Hepatocyte (in vitro differentiated cells): ENCODE data around the gene KIF26B. TPM values are rescaled to one million over a fixed set of nuclear protein-coding genes. Genes with fewer than 3 reads are reported as not detected.

Source experiments
- DNase-seq: peaks from one replicate; pipeline ENCODE4 v3.0.0-alpha.2; 2016; ENCODE audit warnings: low spot score
- H2AFZ ChIP-seq: fragments of 200-600 bp; sonication (generic); 2 replicates; pipeline ENCODE4 v1.6.0; 2016; ENCODE audit warnings: antibody characterized with exemption, mild to moderate bottlenecking
- H3K27ac ChIP-seq: fragments of 200-600 bp; sonication (generic); 2 replicates; pipeline ENCODE4 v1.5.1; 2016; ENCODE audit warnings: mild to moderate bottlenecking
- H3K27me3 ChIP-seq: fragments of 200-600 bp; sonication (generic); 2 replicates; pipeline ENCODE4 v1.6.1; 2016
- H3K36me3 ChIP-seq: fragments of 200-600 bp; sonication (generic); replicated peaks from 2 replicates; pipeline ENCODE4 v1.5.1; 2016; ENCODE audit warnings: low read depth; ENCODE audit not compliant: insufficient read depth
- H3K4me1 ChIP-seq: fragments of 200-600 bp; sonication (generic); 2 replicates; pipeline ENCODE4 v1.5.1; 2016; ENCODE audit warnings: mild to moderate bottlenecking, moderate library complexity; ENCODE audit not compliant: insufficient read depth
- H3K4me2 ChIP-seq: fragments of 200-600 bp; sonication (generic); 2 replicates; pipeline ENCODE4 v1.6.0; 2016
- H3K4me3 ChIP-seq: fragments of 200-600 bp; sonication (generic); 2 replicates; pipeline ENCODE4 v1.5.1; 2016; ENCODE audit warnings: mild to moderate bottlenecking
- H3K79me2 ChIP-seq: fragments of 200-600 bp; sonication (generic); 2 replicates; pipeline ENCODE4 v1.6.0; 2017; ENCODE audit warnings: mild to moderate bottlenecking
- H3K9me2 ChIP-seq: fragments of 200-600 bp; sonication (generic); replicated peaks from 2 replicates; pipeline ENCODE4 v1.6.0; 2017; ENCODE audit warnings: mild to moderate bottlenecking; ENCODE audit not compliant: insufficient read depth
- H3K9me3 ChIP-seq: fragments of 200-600 bp; sonication (generic); 2 replicates; pipeline ENCODE4 v1.5.1; 2016; ENCODE audit warnings: low read depth, mild to moderate bottlenecking
- H4K20me1 ChIP-seq: fragments of 200-600 bp; sonication (generic); 2 replicates; pipeline ENCODE4 v1.6.0; 2016; ENCODE audit warnings: mild to moderate bottlenecking; ENCODE audit not compliant: insufficient read depth, poor library complexity, severe bottlenecking
- EZH2 ChIP-seq: fragments of 200-600 bp; sonication (generic); IDR thresholded peaks from 2 replicates; pipeline ENCODE4 v1.6.1; 2016; ENCODE audit warnings: antibody characterized with exemption, mild to moderate bottlenecking, borderline replicate concordance
- EZH2phosphoT487 ChIP-seq: fragments of 200-600 bp; sonication (generic); IDR thresholded peaks from one replicate; pipeline ENCODE4 v1.6.1; 2018; ENCODE audit warnings: antibody characterized with exemption, mild to moderate bottlenecking, low read depth, moderate library complexity; ENCODE audit not compliant: unreplicated experiment, severe bottlenecking
- WGBS: methylation state at CpG from one replicate; pipeline ENCODE4 v1.1.6; 2016; ENCODE audit warnings: low lambda C conversion rate; ENCODE audit errors: missing lambda C conversion rate; 5-methylcytosine and 5-hydroxymethylcytosine counted together
- polyA plus RNA-seq: library from polyadenylated mRNA; unstranded; fragments of >200 nt; fragmentation: Nextera tagmentation; extraction: Ambion mirVana; gene quantifications from 2 replicates; pipeline ENCODE4 v1.2.1, GENCODE V29; 2016
- total RNA-seq: library from RNA; depleted of rRNA; stranded (reverse); fragments of >200 nt; gene quantifications from 2 replicates; pipeline ENCODE4 v1.2.3, GENCODE V29; 2014
- TF ChIP-seq, protein P1 (sequence below): fragments of 200-600 bp; sonication (generic); IDR thresholded peaks from 2 replicates; pipeline ENCODE4 v1.5.1; 2016; ENCODE audit warnings: antibody characterized with exemption, mild to moderate bottlenecking; ENCODE audit not compliant: poor library complexity

KIF26B gene
- total and polyA plus RNA-seq, 2 experiments from 2014 or later = 12.7 to 21.6 TPM

DNA sequence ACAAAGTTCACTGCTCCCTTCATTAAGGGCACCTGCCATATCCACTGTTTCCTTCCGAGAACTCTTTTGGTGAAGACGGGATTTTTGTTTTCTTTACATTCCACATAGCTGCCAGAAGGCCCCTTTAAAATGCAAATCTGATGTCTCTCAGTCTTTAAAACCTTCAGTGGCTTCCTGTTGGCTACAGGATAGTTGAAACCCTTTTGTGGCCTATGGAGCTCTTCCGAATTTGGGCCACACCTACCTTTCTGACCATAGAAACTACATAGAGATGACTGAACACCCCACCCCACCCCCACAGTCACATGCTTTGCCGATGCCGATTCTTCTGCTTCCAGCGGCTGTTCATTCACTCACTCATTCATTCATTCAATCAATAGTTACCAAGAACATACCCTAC, 502.6 kb downstream of the KIF26B start:
- no peaks in the 10 kb centered on the region for H4K20me1 ChIP-seq
- no peak overlapping the region for H3K27ac ChIP-seq
- no peaks in the 10 kb centered on the region for H3K4me1 ChIP-seq
- no peak for DNase-seq
- no peaks in the 10 kb centered on the region for H3K27me3 ChIP-seq
- no peak overlapping the region for H3K4me3 ChIP-seq
- H3K36me3 ChIP-seq = no peaks in the 10 kb centered on the region
- no peaks in the 10 kb centered on the region for H3K79me2 ChIP-seq
- no peak overlapping the region for H3K4me2 ChIP-seq
- no peaks in the 10 kb centered on the region for H3K9me2 ChIP-seq
- 86% methylated on average over 6 of the region's 6 CpGs for whole genome bisulfite sequencing
- H3K9me3 ChIP-seq = no peaks in the 10 kb centered on the region
- TF ChIP-seq EZH2 = no peak
- TF ChIP-seq EZH2phosphoT487 = no peak
- TF ChIP-seq, protein P1, sequence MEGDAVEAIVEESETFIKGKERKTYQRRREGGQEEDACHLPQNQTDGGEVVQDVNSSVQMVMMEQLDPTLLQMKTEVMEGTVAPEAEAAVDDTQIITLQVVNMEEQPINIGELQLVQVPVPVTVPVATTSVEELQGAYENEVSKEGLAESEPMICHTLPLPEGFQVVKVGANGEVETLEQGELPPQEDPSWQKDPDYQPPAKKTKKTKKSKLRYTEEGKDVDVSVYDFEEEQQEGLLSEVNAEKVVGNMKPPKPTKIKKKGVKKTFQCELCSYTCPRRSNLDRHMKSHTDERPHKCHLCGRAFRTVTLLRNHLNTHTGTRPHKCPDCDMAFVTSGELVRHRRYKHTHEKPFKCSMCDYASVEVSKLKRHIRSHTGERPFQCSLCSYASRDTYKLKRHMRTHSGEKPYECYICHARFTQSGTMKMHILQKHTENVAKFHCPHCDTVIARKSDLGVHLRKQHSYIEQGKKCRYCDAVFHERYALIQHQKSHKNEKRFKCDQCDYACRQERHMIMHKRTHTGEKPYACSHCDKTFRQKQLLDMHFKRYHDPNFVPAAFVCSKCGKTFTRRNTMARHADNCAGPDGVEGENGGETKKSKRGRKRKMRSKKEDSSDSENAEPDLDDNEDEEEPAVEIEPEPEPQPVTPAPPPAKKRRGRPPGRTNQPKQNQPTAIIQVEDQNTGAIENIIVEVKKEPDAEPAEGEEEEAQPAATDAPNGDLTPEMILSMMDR = no peak
- no peak overlapping the region for H2AFZ ChIP-seq

DNA sequence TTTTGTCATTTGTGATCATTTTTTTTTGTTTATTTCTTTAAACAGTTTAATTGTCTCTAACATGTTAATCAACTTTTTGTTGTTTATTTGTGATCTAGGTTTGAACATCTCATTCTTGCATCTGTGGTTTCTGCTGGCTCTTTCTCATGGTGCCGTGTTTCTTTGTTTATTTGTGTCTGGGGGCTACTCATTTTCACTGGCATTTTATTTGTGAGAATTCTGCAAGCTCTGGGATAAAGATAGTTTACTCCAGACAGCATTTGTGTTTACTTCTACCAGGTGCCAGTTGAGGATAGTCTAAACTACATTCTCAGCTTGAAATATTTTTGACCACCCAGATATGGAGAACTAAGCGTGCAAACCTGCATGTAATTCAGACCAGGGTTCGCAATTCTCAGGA, 508.6 kb downstream of the KIF26B start:
- H3K27ac ChIP-seq = no peak overlapping the region
- H3K4me3 ChIP-seq = no peak overlapping the region
- H3K9me2 ChIP-seq = no peaks in the 10 kb centered on the region
- H2AFZ ChIP-seq = no peak overlapping the region
- no peaks in the 10 kb centered on the region for H3K36me3 ChIP-seq
- no peaks in the 10 kb centered on the region for H3K79me2 ChIP-seq
- H4K20me1 ChIP-seq = no peaks in the 10 kb centered on the region
- no peaks in the 10 kb centered on the region for H3K4me1 ChIP-seq
- DNase-seq = no peak
- no peak overlapping the region for H3K4me2 ChIP-seq
- 69% methylated on average over 3 of the region's 3 CpGs for WGBS
- H3K9me3 ChIP-seq = no peaks in the 10 kb centered on the region
- no peak for TF ChIP-seq EZH2
- TF ChIP-seq EZH2phosphoT487 = no peak
- TF ChIP-seq, protein P1 = no peak
- no peaks in the 10 kb centered on the region for H3K27me3 ChIP-seq

DNA sequence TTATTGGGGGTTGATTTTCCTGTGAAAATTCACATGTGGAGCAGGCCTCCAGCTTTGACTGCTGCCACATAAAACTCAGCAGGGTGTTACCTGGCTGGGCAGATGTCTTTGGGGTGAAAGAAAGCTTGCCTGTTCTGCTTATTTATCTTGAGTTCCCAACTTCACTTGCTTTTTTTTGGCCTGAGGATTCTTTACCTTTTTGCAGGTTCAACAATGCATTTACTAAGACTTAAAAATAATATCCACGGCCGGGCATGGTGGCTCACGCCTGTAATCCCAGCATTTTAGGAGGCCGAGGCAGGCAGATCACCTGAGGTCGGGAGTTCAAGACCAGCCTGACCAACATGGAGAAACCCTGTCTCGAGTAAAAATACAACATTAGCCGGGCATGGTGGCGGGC, 509.1 kb downstream of the KIF26B start:
- no peaks in the 10 kb centered on the region for H3K79me2 ChIP-seq
- DNase-seq = no peak
- no peaks in the 10 kb centered on the region for H3K4me1 ChIP-seq
- H3K27me3 ChIP-seq = no peaks in the 10 kb centered on the region
- H3K4me3 ChIP-seq = no peak overlapping the region
- H3K9me2 ChIP-seq = no peaks in the 10 kb centered on the region
- no peaks in the 10 kb centered on the region for H3K9me3 ChIP-seq
- no peak for TF ChIP-seq EZH2phosphoT487
- no peak for TF ChIP-seq EZH2
- TF ChIP-seq, protein P1 = no peak
- H3K4me2 ChIP-seq = no peak overlapping the region
- no peaks in the 10 kb centered on the region for H4K20me1 ChIP-seq
- no peaks in the 10 kb centered on the region for H3K36me3 ChIP-seq
- H3K27ac ChIP-seq = no peak overlapping the region
- 97% methylated on average over 8 of the region's 8 CpGs for WGBS
- H2AFZ ChIP-seq = no peak overlapping the region

DNA sequence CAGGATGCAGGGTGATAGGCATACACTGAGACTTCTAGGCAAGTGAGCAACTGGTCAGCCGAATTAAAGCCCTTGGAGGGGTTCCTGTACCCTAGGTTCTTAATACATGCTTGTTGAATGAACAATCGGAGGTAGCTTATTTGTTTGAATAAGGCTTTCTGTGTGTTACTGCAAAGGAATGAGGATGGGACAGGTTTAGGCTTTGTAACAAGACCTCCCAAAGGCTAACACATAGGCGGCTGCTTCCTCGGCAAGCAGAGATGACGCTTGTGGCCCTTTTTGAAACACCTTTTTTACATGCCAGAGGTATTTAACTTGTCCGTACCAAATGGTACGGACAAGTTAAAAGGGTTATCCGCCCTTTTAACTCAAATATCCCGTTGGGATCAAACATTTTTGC, 511.6 kb downstream of the KIF26B start:
- Histone ChIP-seq H3K4me2 (no peak overlapping the region), H3K4me1 (no peaks in the 10 kb centered on the region), H3K9me2 (no peaks in the 10 kb centered on the region), H3K27me3 (no peaks in the 10 kb centered on the region), H4K20me1 (no peaks in the 10 kb centered on the region), H2AFZ (no peak overlapping the region), H3K4me3 (no peak overlapping the region), H3K79me2 (no peaks in the 10 kb centered on the region), H3K36me3 (no peaks in the 10 kb centered on the region), H3K9me3 (no peaks in the 10 kb centered on the region), H3K27ac (no peak overlapping the region)
- DNase-seq = no peak
- TF ChIP-seq, protein P1 = no peak
- TF ChIP-seq EZH2phosphoT487 (no peak), EZH2 (no peak)
- whole genome bisulfite sequencing = 88% methylated on average over 9 of the region's 9 CpGs
